HEK293 (cell line): Measurements from ENCODE around the gene DENND1A.

Experiments
- CTCF ChIA-PET: fragments of 350-600 bp; formaldehyde crosslinking; extraction: SDS; loops from one replicate; lab custom pipeline; 2021; ENCODE audit warnings: antibody characterized with exemption; lab: Yijun Ruan, JAX
- POLR2A ChIA-PET: fragments of 300-600 bp; formaldehyde crosslinking; extraction: SDS; loops from one replicate; lab custom pipeline; 2020; ENCODE audit warnings: antibody characterized with exemption, inconsistent platforms; lab: Yijun Ruan, JAX
- H3K27ac ChIP-seq: fragments of 200-500 bp; sonication (Bioruptor generic); 2 replicates; pipeline ENCODE4 v1.5.1; 2014; ENCODE audit warnings: low read depth, low read length, control low read depth, inconsistent platforms; ENCODE audit errors: extremely low read depth
- H3K36me3 ChIP-seq, 2 experiments: fragments of 200-500 bp in 1 of 2; sonication (Bioruptor generic) in 1 of 2; 1 replicate in 1 of 2; 2 replicates in 1 of 2; pipeline ENCODE4 v1.5.1; 2014 to 2017; ENCODE audit warnings: inconsistent platforms in 2 of 2, low read length in 2 of 2; ENCODE audit not compliant: control insufficient read depth in 2 of 2, insufficient read depth in 1 of 2
- H3K4me1 ChIP-seq: fragments of 200-500 bp; sonication (Bioruptor generic); 2 replicates; pipeline ENCODE4 v1.5.1; 2014; ENCODE audit warnings: mild to moderate bottlenecking, low read length, inconsistent platforms; ENCODE audit not compliant: control insufficient read depth, insufficient read depth
- H3K4me3 ChIP-seq: 2 replicates; pipeline ENCODE4 v1.5.1; 2011; ENCODE audit warnings: low read depth, mild to moderate bottlenecking, control low read depth, low read length, moderate library complexity
- H3K9me3 ChIP-seq: fragments of 200-500 bp; sonication (Bioruptor generic); 2 replicates; pipeline ENCODE4 v1.5.1; 2014; ENCODE audit warnings: low read depth, low read length, inconsistent platforms; ENCODE audit not compliant: control insufficient read depth, insufficient read depth
- KLF8 ChIP-seq: fragments of 450-650 bp; formaldehyde crosslinking; IDR thresholded peaks from 2 replicates; pipeline ENCODE4 v1.5.1; 2016; ENCODE audit warnings: missing biosample characterization, missing genetic modification characterization
- PBX3 ChIP-seq: sonication (generic); formaldehyde crosslinking; IDR thresholded peaks from 2 replicates; pipeline ENCODE4 v1.8.1; 2022; ENCODE audit warnings: mild to moderate bottlenecking, moderate library complexity, missing genetic modification reagents
- PRDM2 ChIP-seq: fragments of 450-650 bp; formaldehyde crosslinking; IDR thresholded peaks from 2 replicates; pipeline ENCODE4 v1.5.1; 2016; ENCODE audit warnings: missing biosample characterization, missing genetic modification characterization, borderline replicate concordance
- TSHZ1 ChIP-seq: fragments of 450-650 bp; formaldehyde crosslinking; IDR thresholded peaks from 2 replicates; pipeline ENCODE4 v1.5.1; 2016; ENCODE audit warnings: missing biosample characterization, missing genetic modification characterization, borderline replicate concordance
- ZBTB17 ChIP-seq: fragments of 450-650 bp; formaldehyde crosslinking; IDR thresholded peaks from 2 replicates; pipeline ENCODE4 v1.5.1; 2016; ENCODE audit warnings: missing biosample characterization, missing genetic modification characterization
- ZNF280D ChIP-seq: fragments of 450-650 bp; formaldehyde crosslinking; IDR thresholded peaks from 2 replicates; pipeline ENCODE4 v1.5.1; 2016; ENCODE audit warnings: missing biosample characterization, missing genetic modification characterization
- ZNF391 ChIP-seq: fragments of 450-650 bp; formaldehyde crosslinking; IDR thresholded peaks from 2 replicates; pipeline ENCODE4 v1.5.1; 2016; ENCODE audit warnings: low read depth, missing biosample characterization, missing genetic modification characterization, borderline replicate concordance
- ZNF518A ChIP-seq: fragments of 450-650 bp; formaldehyde crosslinking; conservative IDR thresholded peaks from 2 replicates; pipeline ENCODE4 v1.5.1; 2016; ENCODE audit warnings: low read depth, missing biosample characterization, missing genetic modification characterization
- ZNF561 ChIP-seq: fragments of 450-650 bp; IDR thresholded peaks from 2 replicates; pipeline ENCODE4 v1.5.1; 2018; ENCODE audit warnings: missing biosample characterization, missing genetic modification characterization, borderline replicate concordance
- ZNF596 ChIP-seq: fragments of 450-650 bp; IDR thresholded peaks from 2 replicates; pipeline ENCODE4 v1.5.0; 2018; ENCODE audit warnings: missing biosample characterization, mild to moderate bottlenecking, missing genetic modification characterization, moderate library complexity
- ZNF660 ChIP-seq: fragments of 450-650 bp; IDR thresholded peaks from 2 replicates; pipeline ENCODE4 v1.5.1; 2018; ENCODE audit warnings: missing biosample characterization, mild to moderate bottlenecking, missing genetic modification characterization
- ZNF664 ChIP-seq: fragments of 450-650 bp; formaldehyde crosslinking; IDR thresholded peaks from 2 replicates; pipeline ENCODE4 v1.5.1; 2016; ENCODE audit warnings: missing biosample characterization, missing genetic modification characterization
- ZNF768 ChIP-seq: fragments of 450-650 bp; formaldehyde crosslinking; IDR thresholded peaks from 2 replicates; pipeline ENCODE4 v1.5.1; 2018; ENCODE audit warnings: missing biosample characterization, mild to moderate bottlenecking, missing genetic modification characterization

Gene DENND1A

GRCh38 chr9:123525424-123525823, 404.5 kb downstream of the DENND1A start:
- ChIA-PET CTCF (interaction anchor here (0.6 to 1.1 kb wide), 2 partner anchors 514 to 1447 kb away, joined by 3 to 4 read pairs; no protein-coding TSS in a partner anchor), POLR2A (no interaction called here)
- Histone ChIP-seq H3K4me3 (no peak overlapping the region), H3K9me3 (no peaks in the 10 kb centered on the region), H3K27ac (no peak overlapping the region)
- no peak for TF ChIP-seq ZNF660 (tag by site-specific recombination)
- no peak for TF ChIP-seq ZNF664 (tag by site-specific recombination)
- TF ChIP-seq ZNF280D (tag by site-specific recombination), result no peak
- TF ChIP-seq, all 188 proteins: peak for 0
- Histone ChIP-seq H3K36me3 (no peaks in the 10 kb centered on the region), H3K4me1 (no peaks in the 10 kb centered on the region)

GRCh38 chr9:123524866-123525265, 405.1 kb downstream of the DENND1A start:
- Histone ChIP-seq H3K9me3 (no peaks in the 10 kb centered on the region), H3K36me3 (no peaks in the 10 kb centered on the region), H3K4me3 (no peak overlapping the region), H3K27ac (no peak overlapping the region), H3K4me1 (no peaks in the 10 kb centered on the region)
- ChIA-PET CTCF (interaction anchor here (0.6 to 1.1 kb wide), 2 partner anchors 514 to 1446 kb away, joined by 3 to 4 read pairs; no protein-coding TSS in a partner anchor), POLR2A (no interaction called here)
- no peak for TF ChIP-seq KLF8 (tag by site-specific recombination)
- no peak for TF ChIP-seq PBX3 (CRISPR knock-in tag)
- no peak for TF ChIP-seq PRDM2 (tag by site-specific recombination)
- no peak for TF ChIP-seq ZNF518A (tag by site-specific recombination)
- TF ChIP-seq ZNF596 (tag by site-specific recombination), result no peak
- no peak for TF ChIP-seq ZNF768 (tag by site-specific recombination)
- no peak for TF ChIP-seq ZBTB17 (tag by site-specific recombination)
- TF ChIP-seq TSHZ1 (tag by site-specific recombination), result no peak
- TF ChIP-seq ZNF561 (tag by site-specific recombination), result no peak
- no peak for TF ChIP-seq ZNF391 (tag by site-specific recombination)
